ENCODE results near the gene ARL2. TPM values are rescaled to one million over a fixed set of nuclear protein-coding genes. Genes with fewer than 3 reads are reported as not detected.
A peak's percentile ranks its signal among the peaks of the same experiment; 100 is the strongest.
"Not testable (repeated sequence)": the region's sequence is repeated elsewhere in the genome, so short reads cannot be mapped to it uniquely, and the experiment has no call there.

ARL2 gene
- total and polyA plus RNA-seq, 10 donors = 44.5 to 110 (median 58.9) TPM

DNA sequence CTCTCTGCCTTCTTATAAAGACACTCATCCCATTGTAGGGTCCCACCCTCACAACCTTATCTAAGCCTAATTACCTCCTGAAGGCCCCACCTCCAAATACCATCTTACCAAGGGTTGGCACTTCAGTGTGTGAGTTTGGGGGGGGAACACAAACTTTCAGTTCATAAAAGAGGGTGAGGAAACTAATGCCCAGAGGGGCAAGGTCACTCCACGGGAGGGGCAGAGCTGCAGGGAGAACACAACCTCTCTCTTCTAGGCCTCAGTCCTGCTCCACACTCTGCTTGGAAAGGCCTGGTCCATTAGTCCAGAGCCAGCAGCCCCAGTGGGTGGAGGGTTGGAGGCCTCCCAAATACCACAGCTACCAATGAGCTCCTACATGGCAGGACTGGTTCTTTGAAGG is 14.5 kb upstream of the ARL2 start:
- no peak for TF ChIP-seq POLR2AphosphoS5 (IDR thresholded peaks at IDR 0.05)
- peak overlapping the region in 2 of 8 donors; percentile 36 to 87 for H3K27ac ChIP-seq
- no peak for DNase-seq
- no peak overlapping the region for H3K4me3 ChIP-seq
- H3K4me1 ChIP-seq = peaks cover 16 to 62% (median 29%) of the 10 kb centered on the region in 6 donors
- H3K9me3 ChIP-seq = no peaks in the 10 kb centered on the region
- intact Hi-C loops (cut with DNase I; ENCODE audit: low total_unique reads) = loop anchor here (10.0 kb wide), 1 partner anchor 65 kb away; the partner anchor contains the start of gene GPHA2
- peaks cover 0 to 4% (median 0%) of the 10 kb centered on the region in 6 donors for H3K36me3 ChIP-seq
- no peaks in the 10 kb centered on the region for H3K27me3 ChIP-seq (replicated peaks in 1 of 7)
- WGBS, 5 donors = 63 to 88% (median 80%) methylated on average over 1 of the region's 1 CpG

DNA sequence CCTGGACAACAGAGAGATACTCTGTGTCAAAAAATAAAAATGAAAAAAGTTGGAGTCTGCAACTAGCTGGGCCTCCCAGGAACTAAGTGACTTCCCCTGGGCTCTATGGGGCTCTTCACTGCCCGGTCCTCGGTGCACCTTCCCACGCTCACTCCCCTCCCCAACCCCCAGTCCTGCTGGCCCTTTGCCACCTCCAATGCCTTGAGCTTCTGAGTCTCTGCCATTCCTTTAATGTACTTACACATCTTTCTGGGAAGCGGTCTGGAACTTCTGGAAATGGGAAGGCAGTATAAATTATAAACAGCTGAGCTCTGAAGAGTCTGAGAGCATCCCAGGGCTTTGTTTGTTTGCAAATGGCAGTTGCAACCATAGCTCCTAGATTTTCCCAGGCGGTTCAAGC is 11.3 kb upstream of the ARL2 start:
- Histone ChIP-seq H3K36me3 (no peaks in the 10 kb centered on the region), H3K27ac (no peak overlapping the region), H3K9me3 (no peaks in the 10 kb centered on the region), H3K4me1 (peaks cover 0 to 29% (median under 1%) of the 10 kb centered on the region in 6 donors), H3K4me3 (no peak overlapping the region), H3K27me3 (replicated peaks in 1 of 7) (no peaks in the 10 kb centered on the region)
- TF ChIP-seq POLR2A (IDR thresholded peaks at IDR 0.05) (no peak), POLR2AphosphoS5 (IDR thresholded peaks at IDR 0.05) (no peak)
- TF ChIP-seq, protein P1, sequence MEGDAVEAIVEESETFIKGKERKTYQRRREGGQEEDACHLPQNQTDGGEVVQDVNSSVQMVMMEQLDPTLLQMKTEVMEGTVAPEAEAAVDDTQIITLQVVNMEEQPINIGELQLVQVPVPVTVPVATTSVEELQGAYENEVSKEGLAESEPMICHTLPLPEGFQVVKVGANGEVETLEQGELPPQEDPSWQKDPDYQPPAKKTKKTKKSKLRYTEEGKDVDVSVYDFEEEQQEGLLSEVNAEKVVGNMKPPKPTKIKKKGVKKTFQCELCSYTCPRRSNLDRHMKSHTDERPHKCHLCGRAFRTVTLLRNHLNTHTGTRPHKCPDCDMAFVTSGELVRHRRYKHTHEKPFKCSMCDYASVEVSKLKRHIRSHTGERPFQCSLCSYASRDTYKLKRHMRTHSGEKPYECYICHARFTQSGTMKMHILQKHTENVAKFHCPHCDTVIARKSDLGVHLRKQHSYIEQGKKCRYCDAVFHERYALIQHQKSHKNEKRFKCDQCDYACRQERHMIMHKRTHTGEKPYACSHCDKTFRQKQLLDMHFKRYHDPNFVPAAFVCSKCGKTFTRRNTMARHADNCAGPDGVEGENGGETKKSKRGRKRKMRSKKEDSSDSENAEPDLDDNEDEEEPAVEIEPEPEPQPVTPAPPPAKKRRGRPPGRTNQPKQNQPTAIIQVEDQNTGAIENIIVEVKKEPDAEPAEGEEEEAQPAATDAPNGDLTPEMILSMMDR (IDR thresholded peaks at IDR 0.05 in 8 of 11, conservative IDR thresholded peaks at IDR 0.05 in 3 of 11) = no peak
- 67 to 85% (median 85%) methylated on average over 5 of the region's 5 CpGs for WGBS, 5 donors
- no peak for DNase-seq
- intact Hi-C loops (cut with DNase I; ENCODE audit: low total_unique reads) = no loop called here

DNA sequence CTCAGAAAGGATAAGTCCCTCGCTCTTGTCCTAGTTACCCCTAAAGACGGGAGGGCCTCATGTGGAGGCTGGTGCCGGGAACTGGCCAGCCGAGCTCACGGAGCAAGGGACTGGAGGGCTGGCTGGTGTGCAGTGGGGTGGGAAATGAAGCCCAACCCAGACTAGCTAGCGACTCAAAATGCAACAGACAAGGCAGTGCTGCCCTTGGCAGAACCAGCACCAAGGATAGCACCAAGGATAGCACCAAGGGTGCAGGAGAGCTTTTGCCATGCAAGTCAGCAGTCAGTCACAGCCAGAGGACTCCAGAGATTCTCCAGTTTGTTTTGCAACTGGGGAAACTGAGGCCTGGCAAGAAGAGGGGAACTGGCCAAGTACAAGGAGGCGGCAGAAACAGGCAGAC is 10.7 kb upstream of the ARL2 start:
- no peaks in the 10 kb centered on the region for H3K27me3 ChIP-seq (replicated peaks in 1 of 7)
- 87 to 96% (median 91%) methylated on average over 7 of the region's 7 CpGs for WGBS, 5 donors
- H3K9me3 ChIP-seq = no peaks in the 10 kb centered on the region
- peaks cover 0 to 26% (median 0%) of the 10 kb centered on the region in 6 donors for H3K4me1 ChIP-seq
- H3K36me3 ChIP-seq = no peaks in the 10 kb centered on the region
- no peak overlapping the region for H3K27ac ChIP-seq
- no peak overlapping the region for H3K4me3 ChIP-seq
- TF ChIP-seq POLR2AphosphoS5 (IDR thresholded peaks at IDR 0.05) (no peak), POLR2A (IDR thresholded peaks at IDR 0.05) (no peak)
- TF ChIP-seq, protein P1 (IDR thresholded peaks at IDR 0.05 in 8 of 11, conservative IDR thresholded peaks at IDR 0.05 in 3 of 11) = no peak
- DNase-seq = no peak
- intact Hi-C loops (cut with DNase I; ENCODE audit: low total_unique reads) = no loop called here

DNA sequence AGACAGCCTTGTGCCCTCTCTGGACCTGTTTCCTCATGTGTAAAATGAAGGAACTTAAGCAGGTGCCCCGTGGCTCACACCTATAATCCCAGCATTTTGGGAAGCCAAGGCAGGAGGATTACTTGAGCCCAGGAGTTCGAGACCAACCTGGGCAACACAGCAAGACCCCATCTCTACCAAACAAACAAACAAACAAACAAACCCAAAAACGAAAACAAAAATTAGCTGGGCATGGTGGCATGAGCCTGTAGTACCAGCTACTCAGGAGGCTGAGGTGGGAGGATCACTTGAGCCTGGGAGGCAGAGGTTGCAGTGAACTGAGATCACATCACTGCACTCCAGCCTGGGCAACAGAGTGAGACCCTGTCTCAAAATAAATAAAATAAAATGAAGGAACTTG is 10.0 kb upstream of the ARL2 start:
- H3K4me3 ChIP-seq; DNase-seq; H3K27ac ChIP-seq; intact Hi-C loops (cut with DNase I; ENCODE audit: low total_unique reads); H3K36me3 ChIP-seq; H3K27me3 ChIP-seq (replicated peaks in 1 of 7); H3K9me3 ChIP-seq: not testable (repeated sequence)
- WGBS, 5 donors = 60 to 75% (median 67%) methylated on average over 3 of the region's 3 CpGs
- peaks cover 0 to 20% (median 0%) of the 10 kb centered on the region in 6 donors for H3K4me1 ChIP-seq

DNA sequence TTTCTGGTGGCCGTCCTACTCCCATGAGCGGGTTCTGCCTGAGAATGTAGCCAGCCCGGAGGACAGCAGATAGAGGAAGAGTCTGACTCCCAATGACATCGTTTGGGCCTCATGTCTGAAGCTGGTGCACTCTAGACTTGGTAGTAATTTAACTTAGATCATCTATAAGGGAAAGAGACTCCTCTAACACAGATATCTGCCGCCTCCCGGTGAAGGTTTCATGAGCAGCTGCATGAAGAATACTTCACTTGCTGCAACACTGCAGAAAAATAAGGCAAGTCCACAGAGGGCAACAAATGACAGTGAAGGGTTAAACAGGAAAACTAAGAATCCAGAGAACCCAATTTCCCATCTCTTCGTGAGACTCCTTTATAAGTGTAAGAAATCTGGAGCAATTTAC is 5.9 kb upstream of the ARL2 start:
- Histone ChIP-seq H3K27ac (no peak overlapping the region), H3K9me3 (no peaks in the 10 kb centered on the region), H3K27me3 (replicated peaks in 1 of 7) (no peaks in the 10 kb centered on the region), H3K4me1 (peaks cover 2 to 8% (median 4%) of the 10 kb centered on the region in 6 donors), H3K36me3 (no peaks in the 10 kb centered on the region), H3K4me3 (no peak overlapping the region)
- 77 to 85% (median 82%) methylated on average over 7 of the region's 7 CpGs for WGBS, 5 donors
- intact Hi-C loops (cut with DNase I; ENCODE audit: low total_unique reads) = no loop called here
- TF ChIP-seq POLR2A (IDR thresholded peaks at IDR 0.05) = no peak
- TF ChIP-seq, protein P1 (IDR thresholded peaks at IDR 0.05 in 8 of 11, conservative IDR thresholded peaks at IDR 0.05 in 3 of 11) = no peak
- DNase-seq = no peak
